D341Med (cell line): ENCODE data around the gene ZNF454.
A peak's percentile ranks its signal among the peaks of the same experiment; 100 is the strongest.

Source experiments
- DNase-seq: peaks from one replicate; pipeline ENCODE4 v3.0.0; 2012; ENCODE audit warnings: low spot score

Gene ZNF454

GRCh38 chr5:178993236-178993765 is 52.3 kb downstream of the ZNF454 start:
- DNase-seq = no peak

DNA sequence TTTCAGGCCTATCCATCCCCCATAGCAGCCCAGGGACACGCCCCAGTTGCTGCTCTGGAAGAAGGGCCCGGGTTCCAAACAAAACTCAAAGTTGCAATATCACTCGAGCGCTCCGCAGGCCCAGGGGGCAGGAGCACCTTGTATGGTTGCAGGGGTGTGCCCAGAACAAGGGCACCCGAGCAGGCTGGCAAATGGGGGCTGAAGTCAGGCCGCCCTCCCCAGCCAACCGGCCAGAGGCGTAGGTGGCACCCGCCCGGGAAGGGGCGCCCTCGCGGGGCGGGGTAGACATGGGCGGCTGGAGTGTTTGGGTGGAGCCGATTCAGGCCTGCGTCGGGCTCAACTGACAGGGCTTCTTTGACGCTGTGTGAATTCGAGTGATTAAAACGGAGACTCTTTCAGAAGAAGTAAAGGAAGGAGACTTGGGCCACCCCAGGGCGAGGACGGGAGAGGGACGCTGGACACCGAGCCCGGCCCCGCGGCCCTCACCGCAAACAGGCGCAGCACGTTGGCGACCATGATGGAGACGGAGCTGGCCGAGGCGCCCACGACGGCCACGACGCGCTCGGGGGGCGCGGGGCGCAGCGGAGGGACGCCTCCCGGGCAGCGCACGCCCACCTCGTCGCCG is 53.1 kb downstream of the ZNF454 start:
- DNase-seq = no peak

DNA sequence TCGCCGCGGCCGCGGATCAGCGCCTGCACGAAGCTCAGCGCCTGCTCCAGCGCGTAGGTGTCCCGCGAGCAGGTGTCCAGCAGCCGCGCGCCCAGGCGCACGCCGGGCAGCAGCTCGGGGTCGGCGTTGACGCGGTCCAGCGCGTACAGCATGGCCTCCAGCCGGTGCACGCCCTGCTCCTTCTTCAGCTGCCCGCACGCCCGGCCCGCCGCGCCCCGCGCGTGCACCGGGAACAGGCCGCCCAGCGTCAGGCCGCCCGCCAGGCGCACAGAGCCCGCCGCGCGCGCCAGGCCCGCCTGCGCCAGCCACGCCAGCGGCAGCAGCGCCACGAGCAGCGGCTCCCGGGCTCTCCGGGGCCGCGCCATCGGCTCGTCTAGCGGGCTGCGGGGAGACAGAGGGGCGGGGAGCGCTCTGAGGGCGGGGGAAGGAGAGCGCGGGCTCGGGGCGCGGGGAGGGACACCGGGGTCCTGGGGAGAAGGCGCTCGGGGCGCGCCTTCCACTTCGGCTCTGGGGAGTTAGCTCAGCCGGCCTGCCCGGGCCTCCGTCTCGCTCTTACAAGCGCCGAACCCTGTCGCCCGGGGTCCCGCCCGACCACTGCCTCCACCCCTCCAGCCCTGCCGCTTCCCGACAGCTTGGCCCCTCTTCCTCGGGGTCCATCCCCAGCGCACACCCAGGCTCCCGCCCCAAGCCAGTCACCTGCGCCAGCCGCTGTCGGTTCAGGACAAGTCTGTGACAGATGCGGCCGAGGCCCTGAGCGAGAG is 53.8 kb downstream of the ZNF454 start, which contains the start of gene GRM6:
Gene GRM6 (minus strand): TSS at position 741 of the 761 bp plus-strand sequence. CDS start 376 bp downstream, at position 365.
- peak; percentile 80 for DNase-seq

DNA sequence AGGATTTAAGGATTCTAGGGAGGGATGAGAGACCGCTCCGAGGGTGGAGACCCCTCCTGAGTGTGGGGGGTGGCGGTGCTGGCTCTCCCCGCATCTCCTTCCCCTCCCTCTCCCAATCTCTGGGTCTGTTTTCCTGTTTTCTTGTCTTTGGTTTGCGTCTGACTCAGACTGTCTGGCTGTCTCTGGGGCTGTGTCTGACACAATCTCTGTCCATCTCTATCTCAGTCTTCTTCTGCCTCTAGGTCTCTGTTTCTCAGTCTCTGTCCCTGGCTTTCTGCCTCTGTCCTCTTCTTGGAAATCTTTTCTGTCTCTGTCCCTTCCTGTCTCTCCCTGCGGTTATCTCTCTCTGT is 54.3 kb downstream of the ZNF454 start:
- no peak for DNase-seq

GRCh38 chr5:178996156-178996555 is 55.2 kb downstream of the ZNF454 start:
- peak; percentile 67 for DNase-seq

DNA sequence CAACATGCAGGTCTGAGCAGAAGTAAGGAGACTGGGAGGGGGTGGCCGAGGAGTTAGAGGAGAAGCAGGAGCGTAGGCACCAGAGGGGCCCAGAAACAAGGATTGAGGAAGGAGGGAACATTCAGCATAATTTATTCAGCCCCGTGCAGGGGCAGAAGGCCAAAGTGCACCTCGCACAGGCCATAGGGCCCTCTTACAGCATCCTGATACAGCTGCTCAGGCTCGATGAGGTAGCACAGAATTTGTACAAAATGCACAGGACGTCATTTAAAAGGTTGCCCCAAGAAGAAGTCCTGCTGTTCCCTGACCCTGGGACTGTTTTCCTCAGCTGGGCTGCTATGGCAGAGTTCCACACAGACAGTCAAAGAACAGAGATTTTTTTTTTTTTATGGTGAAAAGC is 56.2 kb downstream of the ZNF454 start:
- no peak for DNase-seq

DNA sequence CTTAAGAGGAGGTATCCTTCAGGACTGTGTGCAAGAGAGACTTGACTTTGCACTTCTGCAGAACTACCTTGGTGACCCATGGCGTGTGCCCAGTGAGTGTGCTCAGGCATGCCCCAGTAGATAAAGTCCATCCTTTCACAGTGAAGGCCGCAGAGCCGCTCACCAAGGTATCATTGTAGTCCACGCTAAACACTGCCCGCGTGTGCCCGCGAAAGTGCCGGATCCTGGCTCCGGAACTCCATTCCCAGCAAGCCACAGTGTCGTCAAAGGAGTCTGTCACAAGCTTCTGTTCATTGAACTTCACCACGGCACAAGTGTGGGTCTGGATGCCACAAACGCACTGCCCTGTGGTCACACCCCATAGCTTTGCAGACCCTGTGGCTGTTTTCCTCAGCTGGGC is 57.4 kb downstream of the ZNF454 start:
- DNase-seq = no peak

- DNase-seq = no peak
These were observed 65.6 kb downstream of the ZNF454 start for GRCh38 chr5:179006564-179006963.

- no peak for DNase-seq
These were observed 67.7 kb downstream of the ZNF454 start for GRCh38 chr5:179008667-179009066.
